Activated CD4-positive, alpha-beta T cell treated with anti-CD3 and anti-CD28 coated beads, Interleukin-2, amount 50 U/mL, for 48 hours (primary cell): ENCODE measurements around the gene MTFR1L.

ENCODE experiments used
- DNase-seq, 2 experiments: peaks; one replicate each; pipeline ENCODE4 v3.0.0-alpha.2; 2020

The MTFR1L gene

DNA sequence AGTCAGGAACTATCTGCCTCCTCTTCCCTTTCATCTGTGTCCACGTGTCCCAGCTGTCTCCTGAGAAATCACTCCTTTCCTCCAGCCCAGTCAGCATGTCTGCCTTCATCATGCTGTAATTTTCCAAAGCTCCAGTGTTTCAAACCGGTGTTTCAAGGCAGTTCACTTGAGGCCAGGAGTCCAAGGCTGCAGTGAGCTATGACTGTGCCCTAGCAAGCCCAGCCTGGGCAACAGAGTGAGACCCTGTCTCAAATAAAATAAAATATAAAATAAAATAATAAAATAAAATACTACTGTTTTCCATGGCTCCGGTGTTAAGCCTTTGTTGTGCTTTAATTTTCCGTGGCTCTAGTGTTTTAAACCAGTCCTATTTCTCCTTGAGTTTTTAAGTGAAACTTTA is 27.6 kb upstream of the MTFR1L start:
- DNase-seq, result no peak

GRCh38 chr1:25793585-25794170 is 26.1 kb upstream of the MTFR1L start:
- no peak for DNase-seq

GRCh38 chr1:25794325-25794724 is 25.4 kb upstream of the MTFR1L start:
- DNase-seq, result no peak

DNA sequence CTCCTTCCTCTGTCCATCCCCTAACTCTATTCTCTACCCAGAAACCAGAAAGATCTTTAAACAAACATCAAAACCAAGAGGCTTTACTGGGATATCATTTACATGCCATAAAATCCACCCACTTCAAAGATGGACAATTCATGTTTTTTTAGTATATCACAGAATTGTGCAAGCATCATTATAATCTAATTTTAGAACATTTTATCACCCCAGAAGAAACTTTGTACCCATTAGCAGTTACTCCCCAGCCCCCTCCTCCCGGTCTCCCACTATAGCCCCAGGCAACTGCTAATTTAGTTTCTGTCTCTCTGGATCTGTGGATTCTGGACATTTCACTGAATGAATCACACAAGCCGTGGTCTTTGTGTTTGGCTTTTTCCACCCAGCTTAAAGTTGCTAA is 24.5 kb upstream of the MTFR1L start:
- no peak for DNase-seq

DNA sequence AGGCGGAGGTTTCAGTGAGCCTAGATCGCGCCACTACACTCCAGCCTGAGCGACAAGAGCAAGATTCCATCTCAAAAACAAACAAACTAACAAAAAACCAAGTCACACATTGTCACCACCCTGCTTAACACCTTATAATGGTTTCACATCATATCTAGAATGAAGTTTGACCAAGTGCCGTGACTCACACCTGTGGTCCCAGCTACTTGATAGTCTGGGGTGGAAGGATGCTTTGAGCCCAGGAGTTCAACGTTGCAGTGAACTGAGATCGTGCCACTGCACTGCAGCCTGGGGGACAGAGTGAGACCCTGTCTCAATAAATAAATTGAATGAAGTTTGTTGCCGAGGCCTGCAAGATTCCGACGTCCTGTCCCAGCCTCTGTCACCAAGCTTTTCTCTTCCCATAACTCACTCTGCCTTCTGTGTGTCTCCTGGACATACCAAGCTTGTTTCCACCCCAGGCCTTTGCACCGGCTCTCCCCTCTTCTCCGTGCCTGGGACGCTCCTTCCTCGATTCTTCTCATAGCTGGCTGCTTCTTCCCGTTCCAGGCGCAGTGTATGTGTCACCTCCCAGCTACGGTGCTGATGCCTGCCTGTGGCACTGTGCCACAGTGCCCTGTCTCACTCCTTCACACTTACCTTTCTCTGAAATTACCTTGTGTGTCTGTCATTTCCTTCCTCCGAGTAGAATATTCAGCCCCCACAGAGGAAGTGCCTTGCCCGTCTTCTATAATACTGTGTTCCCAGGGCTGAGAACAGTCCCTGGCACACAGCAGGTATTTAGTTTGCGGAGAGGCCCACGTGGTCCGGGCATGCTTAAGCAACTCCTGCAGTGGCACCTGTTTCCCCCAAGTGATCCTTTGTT is 23.6 kb upstream of the MTFR1L start:
- DNase-seq, result peak; percentile 33 to 48

DNA sequence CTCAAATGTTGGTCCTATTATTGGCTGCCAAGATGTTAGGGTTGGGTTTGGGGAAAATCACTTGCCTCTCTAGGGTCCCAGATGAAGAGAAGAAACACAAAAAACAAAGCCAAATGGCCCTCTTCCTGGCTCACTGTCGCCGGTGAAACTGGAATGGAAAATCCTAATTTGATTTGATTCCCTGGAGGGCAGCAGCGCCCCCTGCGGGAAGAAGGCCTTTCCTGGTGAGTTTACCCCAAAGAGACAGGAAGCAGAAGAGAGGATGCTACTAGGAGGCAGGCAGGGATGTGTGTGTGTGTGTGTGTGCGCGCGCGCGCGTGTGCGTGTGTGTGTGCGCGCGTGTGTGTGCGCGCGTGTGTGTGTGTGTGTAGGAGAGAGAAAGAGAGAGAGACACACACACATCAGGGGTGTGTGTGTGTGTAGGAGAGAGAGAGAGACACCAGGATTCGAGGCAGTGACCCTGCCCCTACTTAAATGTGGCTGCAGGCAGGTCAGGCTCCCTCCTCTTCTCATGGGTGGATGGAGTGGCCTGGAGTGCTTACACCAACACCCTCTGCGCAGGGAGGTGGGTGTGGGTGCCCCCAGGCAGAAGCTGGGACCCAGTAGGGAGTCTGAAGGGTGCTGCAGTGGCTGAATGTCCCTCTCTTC is 22.8 kb upstream of the MTFR1L start:
- peak; percentile 94 to 96 for DNase-seq

DNA sequence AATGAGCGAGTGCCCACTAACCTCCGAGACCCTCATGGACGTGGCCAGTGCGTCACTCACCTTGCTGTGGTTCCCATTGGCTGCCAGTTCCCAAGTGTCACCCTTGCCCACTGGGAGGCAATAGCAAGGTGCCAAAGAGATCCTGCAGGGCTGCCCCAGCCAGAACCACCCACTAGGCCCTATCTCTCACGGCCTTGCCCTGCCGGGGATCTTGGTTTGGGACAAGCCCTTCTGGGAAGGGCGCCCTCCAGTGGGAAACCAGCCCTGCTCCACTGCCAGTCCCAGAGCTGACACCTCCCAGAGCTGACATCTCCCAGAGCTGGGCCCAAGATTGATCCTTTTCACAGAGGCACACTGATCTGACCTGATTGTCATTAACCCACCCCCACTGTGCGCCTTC is 21.8 kb upstream of the MTFR1L start:
- DNase-seq, result peak; percentile 43 to 66

- DNase-seq, result no peak
Observed at GRCh38 chr1:25798666-25799351, 20.9 kb upstream of the MTFR1L start.

GRCh38 chr1:25799352-25799934 is 20.3 kb upstream of the MTFR1L start:
- DNase-seq, result no peak

- peak; percentile 50 to 51 for DNase-seq
Observed at GRCh38 chr1:25799935-25800702, 19.6 kb upstream of the MTFR1L start, which contains the start of gene SELENON. SELENON (plus strand) TSS chr1:25800193; CDS start chr1:25800231, 38 bp downstream.

DNA sequence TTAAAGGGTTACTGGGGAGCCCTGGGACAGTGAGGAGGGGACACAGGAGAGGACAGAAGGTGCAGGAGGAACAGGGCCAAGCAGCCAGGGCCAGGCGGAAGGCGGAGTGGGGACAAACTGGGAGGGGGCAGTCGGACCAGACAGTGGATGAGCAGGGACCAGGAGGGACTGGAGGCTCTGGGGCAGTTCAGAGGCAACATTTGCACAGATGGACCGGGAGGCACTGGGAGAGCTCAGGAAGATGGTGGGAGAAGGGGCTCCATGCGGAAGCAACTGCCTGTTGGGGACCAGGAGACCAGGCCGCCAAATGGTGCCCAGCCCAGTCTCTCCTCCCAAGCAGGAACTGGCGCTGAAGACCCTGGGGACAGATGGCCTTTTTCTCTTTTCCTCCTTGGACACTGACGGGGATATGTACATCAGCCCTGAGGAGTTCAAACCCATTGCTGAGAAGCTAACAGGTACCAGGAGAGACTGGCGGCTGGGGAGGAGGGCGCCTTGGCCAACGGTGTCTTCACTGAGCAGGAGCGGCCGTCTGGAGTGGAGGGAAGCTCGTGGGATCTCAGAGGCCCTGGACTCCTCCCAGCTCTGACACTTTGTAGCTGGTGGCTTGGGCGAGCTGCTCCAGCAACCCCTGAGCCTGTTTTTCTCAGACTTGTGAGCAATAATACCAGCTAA is 18.9 kb upstream of the MTFR1L start:
- DNase-seq, result no peak

- DNase-seq, result peak in 1 of 2 experiments; percentile 43
Observed at GRCh38 chr1:25802915-25803314, 16.8 kb upstream of the MTFR1L start.

DNA sequence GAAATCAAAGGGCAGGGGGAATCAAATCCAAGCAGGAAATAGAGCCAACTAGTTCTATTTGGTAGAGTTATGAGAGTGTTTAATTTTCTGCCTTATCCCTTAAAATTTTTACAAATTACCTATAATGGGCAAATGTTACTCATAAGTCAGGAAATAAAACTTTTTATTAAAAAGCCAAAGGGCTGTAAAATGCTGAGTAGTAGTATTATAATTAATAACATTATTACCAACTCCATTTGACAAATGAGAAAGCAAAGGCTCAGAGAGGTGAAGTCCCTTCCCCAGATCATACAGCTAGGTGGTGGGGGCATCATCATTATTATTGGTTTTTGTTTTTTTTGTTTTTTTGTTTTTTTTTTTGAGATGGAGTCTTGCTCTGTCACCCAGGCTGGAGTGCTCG is 16.4 kb upstream of the MTFR1L start:
- no peak for DNase-seq

- DNase-seq, result peak; percentile 53 to 65
Observed at GRCh38 chr1:25804244-25804963, 15.3 kb upstream of the MTFR1L start.

- DNase-seq, result no peak
Observed at GRCh38 chr1:25804964-25805862, 14.5 kb upstream of the MTFR1L start.

- DNase-seq, result no peak
Observed at GRCh38 chr1:25805863-25806225, 13.9 kb upstream of the MTFR1L start.

- no peak for DNase-seq
Observed at GRCh38 chr1:25806418-25806817, 13.3 kb upstream of the MTFR1L start.

DNA sequence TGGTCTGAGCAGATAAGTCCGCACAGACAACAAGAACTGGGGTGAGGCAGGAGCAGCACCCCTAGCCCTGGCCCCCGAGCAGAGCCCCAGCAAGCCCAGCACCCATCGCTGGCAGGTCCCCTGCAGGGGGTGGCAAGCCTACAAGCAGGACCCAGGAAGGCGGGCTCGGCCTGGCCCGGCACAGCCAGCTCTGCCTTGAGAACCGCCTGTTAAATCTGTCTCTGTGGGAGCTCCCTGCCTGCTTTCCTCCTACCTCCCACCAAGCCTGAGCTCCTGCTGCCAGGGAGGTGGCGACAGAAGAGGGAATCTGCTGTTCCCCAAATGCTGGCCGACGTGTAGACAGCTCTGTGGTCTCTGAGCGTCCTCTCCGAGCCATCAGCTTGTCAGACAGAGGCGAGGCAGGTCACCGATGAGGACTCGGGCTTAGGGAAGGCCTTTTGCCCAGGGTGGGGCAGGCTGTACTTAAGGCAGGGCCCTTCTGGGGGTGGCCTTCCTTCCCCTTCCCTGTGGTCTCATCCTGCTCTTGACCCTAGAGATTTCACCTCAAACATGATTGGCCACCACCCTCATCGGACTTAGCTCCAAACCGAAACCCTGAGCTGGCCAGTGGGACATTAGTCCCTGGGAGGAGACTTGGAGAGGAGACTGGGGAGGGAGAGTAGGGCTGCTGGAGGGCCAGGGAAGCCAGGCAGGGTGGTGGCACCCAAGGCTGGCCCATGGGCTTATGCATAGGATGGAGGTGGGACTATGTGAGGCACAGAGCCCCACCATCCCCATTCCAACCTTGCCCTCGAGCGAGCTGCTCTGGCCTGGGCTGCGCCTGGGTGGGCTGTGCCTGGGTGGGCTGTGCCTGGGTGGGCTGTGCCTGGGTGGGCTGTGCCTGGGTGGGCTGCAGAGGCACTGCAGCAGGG is 12.0 kb upstream of the MTFR1L start:
- DNase-seq, result no peak
